HCT116 (cell line): ENCODE data around the gene TGFBR3.

Experiments used
- CTCF ChIP-seq, 3 experiments: fragments of 200-600 bp in 1 of 3; sonication (generic) in 1 of 3; IDR thresholded peaks in 2 of 3; conservative IDR thresholded peaks in 1 of 3; 2 replicates each; pipeline ENCODE4 v1.5.1; 2012 to 2017; ENCODE audit warnings: low read depth in 2 of 3, low read length in 2 of 3, antibody characterized with exemption in 1 of 3, borderline replicate concordance in 1 of 3, control low read depth in 1 of 3, mild to moderate bottlenecking in 1 of 3, mixed read lengths in 1 of 3, mixed run types in 1 of 3, moderate library complexity in 1 of 3; ENCODE audit not compliant: insufficient read depth in 1 of 3
- EZH2 ChIP-seq: fragments of 200-600 bp; sonication (generic); IDR thresholded peaks from 2 replicates; pipeline ENCODE4 v1.6.1; 2017; ENCODE audit warnings: antibody characterized with exemption, mixed run types
- MAX ChIP-seq: IDR thresholded peaks from 2 replicates; pipeline ENCODE4 v1.6.1; 2012
- POLR2AphosphoS5 ChIP-seq: IDR thresholded peaks from 2 replicates; pipeline ENCODE4 v1.6.1; 2011; ENCODE audit warnings: mild to moderate bottlenecking, low read depth, low read length, moderate library complexity
- SRF ChIP-seq: IDR thresholded peaks from 2 replicates; pipeline ENCODE4 v1.6.1; 2012; ENCODE audit warnings: low read depth
- ZFX ChIP-seq: fragments of 450-650 bp; IDR thresholded peaks from 2 replicates; pipeline ENCODE4 v1.6.1; 2017
- ZNF274 ChIP-seq: fragments of 200-500 bp; sonication (Bioruptor generic); IDR thresholded peaks from 2 replicates; pipeline ENCODE4 v1.6.1; 2014; ENCODE audit warnings: mild to moderate bottlenecking, low read depth, low read length, inconsistent platforms
- TF ChIP-seq, protein P1 (sequence below): IDR thresholded peaks from 2 replicates; pipeline ENCODE4 v1.6.1; 2012
- TF ChIP-seq, protein P2 (sequence below): IDR thresholded peaks from 2 replicates; pipeline ENCODE4 v1.6.1; 2012; ENCODE audit warnings: low read depth

DNA sequence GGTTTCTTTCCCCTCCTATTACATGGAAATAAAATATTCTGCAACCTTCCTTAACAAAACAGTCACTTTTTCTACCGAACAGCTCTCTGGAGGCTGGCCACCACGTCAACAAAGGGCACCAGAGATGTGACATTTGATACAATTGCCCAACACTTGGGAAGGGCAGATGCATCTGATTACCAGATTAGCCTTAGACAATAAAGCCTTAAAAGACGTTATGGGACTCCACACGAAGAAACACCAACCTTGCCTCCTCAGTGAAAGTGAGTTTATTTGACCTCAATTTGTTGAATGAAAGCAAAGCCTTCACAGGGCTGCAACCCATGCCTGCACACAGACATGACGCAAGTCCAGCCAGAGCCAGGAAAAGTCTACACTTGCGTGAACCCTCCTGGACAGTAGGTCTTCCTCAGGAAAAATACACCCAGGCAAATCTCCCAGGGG is 136.1 kb downstream of the TGFBR3 start:
- TF ChIP-seq POLR2AphosphoS5, result no peak
- TF ChIP-seq ZNF274, result no peak
- no peak for TF ChIP-seq SRF
- TF ChIP-seq CTCF (IDR thresholded peaks at IDR 0.05 in 2 of 3, conservative IDR thresholded peaks at IDR 0.05 in 1 of 3; ENCODE audit: borderline replicate concordance in 1 of 3, insufficient read depth in 1 of 3, low read depth in 2 of 3, low read length in 2 of 3), result no peak
- TF ChIP-seq EZH2, result no peak
- TF ChIP-seq, protein P1, sequence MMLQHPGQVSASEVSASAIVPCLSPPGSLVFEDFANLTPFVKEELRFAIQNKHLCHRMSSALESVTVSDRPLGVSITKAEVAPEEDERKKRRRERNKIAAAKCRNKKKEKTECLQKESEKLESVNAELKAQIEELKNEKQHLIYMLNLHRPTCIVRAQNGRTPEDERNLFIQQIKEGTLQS, result no peak
- no peak for TF ChIP-seq MAX
- no peak for TF ChIP-seq ZFX
- TF ChIP-seq, protein P2, sequence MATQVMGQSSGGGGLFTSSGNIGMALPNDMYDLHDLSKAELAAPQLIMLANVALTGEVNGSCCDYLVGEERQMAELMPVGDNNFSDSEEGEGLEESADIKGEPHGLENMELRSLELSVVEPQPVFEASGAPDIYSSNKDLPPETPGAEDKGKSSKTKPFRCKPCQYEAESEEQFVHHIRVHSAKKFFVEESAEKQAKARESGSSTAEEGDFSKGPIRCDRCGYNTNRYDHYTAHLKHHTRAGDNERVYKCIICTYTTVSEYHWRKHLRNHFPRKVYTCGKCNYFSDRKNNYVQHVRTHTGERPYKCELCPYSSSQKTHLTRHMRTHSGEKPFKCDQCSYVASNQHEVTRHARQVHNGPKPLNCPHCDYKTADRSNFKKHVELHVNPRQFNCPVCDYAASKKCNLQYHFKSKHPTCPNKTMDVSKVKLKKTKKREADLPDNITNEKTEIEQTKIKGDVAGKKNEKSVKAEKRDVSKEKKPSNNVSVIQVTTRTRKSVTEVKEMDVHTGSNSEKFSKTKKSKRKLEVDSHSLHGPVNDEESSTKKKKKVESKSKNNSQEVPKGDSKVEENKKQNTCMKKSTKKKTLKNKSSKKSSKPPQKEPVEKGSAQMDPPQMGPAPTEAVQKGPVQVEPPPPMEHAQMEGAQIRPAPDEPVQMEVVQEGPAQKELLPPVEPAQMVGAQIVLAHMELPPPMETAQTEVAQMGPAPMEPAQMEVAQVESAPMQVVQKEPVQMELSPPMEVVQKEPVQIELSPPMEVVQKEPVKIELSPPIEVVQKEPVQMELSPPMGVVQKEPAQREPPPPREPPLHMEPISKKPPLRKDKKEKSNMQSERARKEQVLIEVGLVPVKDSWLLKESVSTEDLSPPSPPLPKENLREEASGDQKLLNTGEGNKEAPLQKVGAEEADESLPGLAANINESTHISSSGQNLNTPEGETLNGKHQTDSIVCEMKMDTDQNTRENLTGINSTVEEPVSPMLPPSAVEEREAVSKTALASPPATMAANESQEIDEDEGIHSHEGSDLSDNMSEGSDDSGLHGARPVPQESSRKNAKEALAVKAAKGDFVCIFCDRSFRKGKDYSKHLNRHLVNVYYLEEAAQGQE, result no peak
